HK-2 (cell line): ENCODE measurements around the gene PPIG.
A peak's percentile ranks its signal among the peaks of the same experiment; 100 is the strongest.
"Not testable (repeated sequence)": the region's sequence is repeated elsewhere in the genome, so short reads cannot be mapped to it uniquely, and the experiment has no call there.

ENCODE experiments used
- DNase-seq: peaks from one replicate; pipeline ENCODE4 v3.0.0-alpha.2; 2018; ENCODE audit not compliant: unreplicated experiment

Gene PPIG

GRCh38 chr2:169584005-169584877 is at the start of gene PPIG:
TSS of gene PPIG (plus strand) at chr2:169584351. CDS start at chr2:169604042, 19,691 bp downstream.
- peak; percentile 85 for DNase-seq

GRCh38 chr2:169539460-169539859 is 44.7 kb upstream of the PPIG start:
- DNase-seq: not testable (repeated sequence)

GRCh38 chr2:169540146-169540545 is 44.0 kb upstream of the PPIG start:
- no peak for DNase-seq

GRCh38 chr2:169542433-169542832 is 41.7 kb upstream of the PPIG start:
- DNase-seq: no peak

- no peak for DNase-seq
Observed at GRCh38 chr2:169546756-169547155, 37.4 kb upstream of the PPIG start.

- DNase-seq: no peak
Observed at GRCh38 chr2:169561364-169561763, 22.8 kb upstream of the PPIG start.

GRCh38 chr2:169562084-169562483 is 22.1 kb upstream of the PPIG start:
- DNase-seq: not testable (repeated sequence)

GRCh38 chr2:169562519-169562918 is 21.6 kb upstream of the PPIG start:
- no peak for DNase-seq

GRCh38 chr2:169565686-169566085 is 18.5 kb upstream of the PPIG start:
- DNase-seq: no peak

GRCh38 chr2:169569948-169570347 is 14.2 kb upstream of the PPIG start:
- no peak for DNase-seq

- not testable (repeated sequence) for DNase-seq
Observed at GRCh38 chr2:169570752-169571151, 13.4 kb upstream of the PPIG start.

- no peak for DNase-seq
Observed at GRCh38 chr2:169571571-169571970, 12.6 kb upstream of the PPIG start.

- DNase-seq: no peak
Observed at GRCh38 chr2:169572189-169572588, 12.0 kb upstream of the PPIG start.

GRCh38 chr2:169572821-169573159 is 11.4 kb upstream of the PPIG start:
- no peak for DNase-seq

- DNase-seq: peak; percentile 89
Observed at GRCh38 chr2:169573160-169573973, 10.8 kb upstream of the PPIG start, which contains the start of gene FASTKD1. TSS of gene FASTKD1 (minus strand) at chr2:169573865. CDS start at chr2:169572029, 1,836 bp downstream.

GRCh38 chr2:169573974-169574299 is 10.2 kb upstream of the PPIG start:
- no peak for DNase-seq

- DNase-seq: not testable (repeated sequence)
Observed at GRCh38 chr2:169574539-169574938, 9.6 kb upstream of the PPIG start.

- DNase-seq: not testable (repeated sequence)
Observed at GRCh38 chr2:169575264-169575663, 8.9 kb upstream of the PPIG start.

GRCh38 chr2:169579044-169579443 is 5.1 kb upstream of the PPIG start:
- no peak for DNase-seq

- not testable (repeated sequence) for DNase-seq
Observed at GRCh38 chr2:169582552-169583266, 1.4 kb upstream of the PPIG start.

- DNase-seq: no peak
Observed at GRCh38 chr2:169583518-169583917, 633 bp upstream of the PPIG start.

- no peak for DNase-seq
Observed at GRCh38 chr2:169585673-169586072, 1.5 kb downstream of the PPIG start.
